H1 (cell line): Measurements from ENCODE around the gene ZC3HAV1.

ENCODE experiments used
- BRCA1 ChIP-seq: IDR thresholded peaks from 2 replicates; pipeline ENCODE4 v1.6.1; 2012; ENCODE audit warnings: low read depth, low read length, improper control_type of control experiment
- CTCF ChIP-seq, 3 experiments: IDR thresholded peaks; 1 replicate in 2 of 3; 2 replicates in 1 of 3; pipeline versions ENCODE4 v1.5.1 to v1.6.1; 2011; ENCODE audit warnings: low read length in 3 of 3, mild to moderate bottlenecking in 3 of 3, inconsistent platforms in 2 of 3, low read depth in 1 of 3, moderate library complexity in 1 of 3; ENCODE audit not compliant: insufficient read depth in 1 of 3; ENCODE audit errors: control extremely low read depth in 1 of 3
- HDAC6 ChIP-seq: IDR thresholded peaks from one replicate; pipeline ENCODE4 v1.7.1; 2012; ENCODE audit warnings: low read depth, mild to moderate bottlenecking, inconsistent platforms, low read length, moderate library complexity
- JUN ChIP-seq: IDR thresholded peaks from 2 replicates; pipeline ENCODE4 v1.6.1; 2011; ENCODE audit warnings: low read depth, mild to moderate bottlenecking, improper control_type of control experiment, low read length
- MAFK ChIP-seq: IDR thresholded peaks from 2 replicates; pipeline ENCODE4 v1.6.1; 2012; ENCODE audit warnings: low read depth, mild to moderate bottlenecking, improper control_type of control experiment, low read length
- POLR2A ChIP-seq, 2 experiments: IDR thresholded peaks; 1 replicate in 1 of 2; 2 replicates in 1 of 2; pipeline ENCODE4 v1.6.1; 2011; ENCODE audit warnings: low read depth in 2 of 2, low read length in 2 of 2, mild to moderate bottlenecking in 2 of 2; ENCODE audit errors: control extremely low read depth in 1 of 2

GRCh38 chr7:139111147-139111546, 1.6 kb upstream of the ZC3HAV1 start:
- TF ChIP-seq CTCF (IDR thresholded peaks at IDR 0.05; ENCODE audit: control extremely low read depth in 1 of 3, insufficient read depth in 1 of 3, low read depth in 1 of 3, low read length in 3 of 3) (no peak), MAFK (no peak), HDAC6 (no peak), POLR2A (IDR thresholded peaks at IDR 0.05; ENCODE audit: control extremely low read depth in 1 of 2, low read depth in 2 of 2, low read length in 2 of 2) (no peak), BRCA1 (no peak), JUN (no peak)
